B cell (primary cell): ENCODE data around the gene TFCP2. TPM values are rescaled to one million over a fixed set of nuclear protein-coding genes. Genes with fewer than 3 reads are reported as not detected.

Experiments used
- ATAC-seq: fragments of 200-7000 bp; cut with Tn5 transposase; one replicate; pipeline ENCODE4 v1.10.0; 2021; ENCODE audit warnings: low read depth, mild to moderate bottlenecking, moderate number of reproducible peaks, moderate library complexity
- CTCF ChIA-PET: fragments of 350-600 bp; sonication (Branson Sonifier 250); formaldehyde crosslinking; loops from one replicate; lab custom pipeline; 2021; ENCODE audit warnings: antibody characterized with exemption, inconsistent platforms; lab: Charles Lee
- POLR2A ChIA-PET: fragments of 350-600 bp; sonication (Branson Sonifier 250); formaldehyde crosslinking; loops from one replicate; lab custom pipeline; 2021; ENCODE audit warnings: antibody characterized with exemption; lab: Charles Lee
- DNase-seq: peaks from one replicate; pipeline ENCODE4 v3.0.0; 2013
- H2AFZ ChIP-seq: 2 replicates; pipeline ENCODE4 v1.6.1; 2012; ENCODE audit warnings: mild to moderate bottlenecking, low read depth, low read length; ENCODE audit not compliant: insufficient read depth, poor library complexity, severe bottlenecking
- H3K27ac ChIP-seq, 2 donors: 1 replicate in 1 of 2; 2 replicates in 1 of 2; pipeline ENCODE4 v1.5.1; 2012 to 2013; ENCODE audit warnings: low read length in 2 of 2, mild to moderate bottlenecking in 2 of 2, moderate library complexity in 1 of 2
- H3K27me3 ChIP-seq, 4 experiments: fragments of 200-600 bp in 1 of 4; sonication (generic) in 1 of 4; replicated peaks in 1 of 4; 1 replicate in 2 of 4; 2 replicates in 2 of 4; pipeline versions ENCODE4 v1.6.1 to v1.7.0; 2013 to 2016; ENCODE audit warnings: low read length in 3 of 4, mild to moderate bottlenecking in 2 of 4, mixed read lengths in 1 of 4, moderate library complexity in 1 of 4; ENCODE audit not compliant: insufficient read depth in 4 of 4, control insufficient read depth in 3 of 4; ENCODE audit errors: control extremely low read depth in 1 of 4
- H3K36me3 ChIP-seq, 2 experiments: replicated peaks in 1 of 2; 1 replicate in 1 of 2; 2 replicates in 1 of 2; pipeline versions ENCODE4 v1.6.1 to v1.7.1; 2013; ENCODE audit warnings: low read length in 1 of 2; ENCODE audit not compliant: insufficient read depth in 2 of 2, control insufficient read depth in 1 of 2; ENCODE audit errors: control extremely low read depth in 1 of 2, extremely low read depth in 1 of 2
- H3K4me1 ChIP-seq, 2 donors: fragments of 200-600 bp in 1 of 2; sonication (generic) in 1 of 2; 1 replicate in 1 of 2; 2 replicates in 1 of 2; pipeline versions ENCODE4 v1.5.1 to v1.6.1; 2013 to 2017; ENCODE audit warnings: low read length in 2 of 2; ENCODE audit not compliant: control insufficient read depth in 2 of 2, insufficient read depth in 2 of 2
- H3K4me2 ChIP-seq: replicated peaks from 2 replicates; pipeline ENCODE3; 2012; ENCODE audit warnings: mild to moderate bottlenecking, low read depth, low read length; ENCODE audit not compliant: poor library complexity, severe bottlenecking
- H3K4me3 ChIP-seq, 5 experiments: fragments of 200-600 bp in 1 of 5; sonication (generic) in 1 of 5; 1 replicate in 3 of 5; 2 replicates in 2 of 5; pipeline versions ENCODE4 v1.5.1 to v1.7.0; 2011 to 2016; ENCODE audit warnings: low read length in 4 of 5, mild to moderate bottlenecking in 4 of 5, low read depth in 2 of 5, control low read depth in 1 of 5, moderate library complexity in 1 of 5; ENCODE audit not compliant: insufficient read depth in 1 of 5; ENCODE audit errors: control extremely low read depth in 1 of 5, extremely low read depth in 1 of 5
- H3K79me2 ChIP-seq: fragments of 200-600 bp; sonication (generic); one replicate; pipeline ENCODE4 v1.6.0; 2016; ENCODE audit warnings: low read length; ENCODE audit not compliant: control insufficient read depth, insufficient read depth
- H3K9ac ChIP-seq: fragments of 200-600 bp; sonication (generic); 2 replicates; pipeline ENCODE4 v1.6.1; 2017; ENCODE audit warnings: mild to moderate bottlenecking, low read length, moderate library complexity
- H3K9me3 ChIP-seq, 3 donors: one replicate each; pipeline versions ENCODE4 v1.6.1 to v1.7.1; 2013; ENCODE audit warnings: low read length in 2 of 3; ENCODE audit not compliant: control insufficient read depth in 2 of 3, insufficient read depth in 1 of 3; ENCODE audit errors: control extremely low read depth in 1 of 3
- H4K20me1 ChIP-seq: 2 replicates; pipeline ENCODE4 v1.6.0; 2012; ENCODE audit warnings: mild to moderate bottlenecking, low read length; ENCODE audit not compliant: insufficient read depth, control insufficient read depth, poor library complexity, severe bottlenecking
- H3K27ac Mint-ChIP-seq: one replicate; pipeline ENCODE4 v1.8.0; 2021; ENCODE audit warnings: mixed read lengths
- H3K27me3 Mint-ChIP-seq: one replicate; pipeline ENCODE4 v1.8.0; 2021; ENCODE audit warnings: mixed read lengths
- H3K4me1 Mint-ChIP-seq: one replicate; pipeline ENCODE4 v1.8.0; 2021; ENCODE audit warnings: mixed read lengths
- H3K4me3 Mint-ChIP-seq: one replicate; pipeline ENCODE4 v1.8.0; 2021; ENCODE audit warnings: mixed read lengths
- H3K9me3 Mint-ChIP-seq: one replicate; pipeline ENCODE4 v1.8.0; 2022; ENCODE audit warnings: mixed read lengths; ENCODE audit not compliant: insufficient read depth
- EZH2 ChIP-seq: IDR thresholded peaks from 2 replicates; pipeline ENCODE4 v1.6.1; 2012; ENCODE audit warnings: borderline replicate concordance, low read depth, mild to moderate bottlenecking, moderate library complexity, low read length; ENCODE audit not compliant: insufficient read depth, poor library complexity, severe bottlenecking
- WGBS: methylation state at CpG from one replicate; pipeline ENCODE4 v1.1.5; 2013; ENCODE audit warnings: missing lambda C conversion rate; ENCODE audit not compliant: insufficient coverage; 5-methylcytosine and 5-hydroxymethylcytosine counted together
- intact Hi-C: fragments of 100-400 bp; cut with micrococcal nuclease; formaldehyde crosslinking; loops from one replicate; pipeline ENCODE4 v1.10.0; 2022
- polyA plus RNA-seq: library from polyadenylated mRNA; depleted of rRNA; stranded (reverse); fragments of >200 nt; gene quantifications from 2 replicates; pipeline ENCODE4 v1.2.3, GENCODE V29; 2012
- total RNA-seq, 2 donors: library from RNA; stranded (reverse); fragments of 120-200 nt in 1 of 2; gene quantifications; 1 replicate in 1 of 2; 2 replicates in 1 of 2; pipeline versions ENCODE4 v1.2.3 to v1.2.4, GENCODE V29; 2013 to 2022
- TF ChIP-seq, protein P1 (sequence below): fragments of 200-600 bp; IDR thresholded peaks from one replicate; pipeline ENCODE4 v1.8.0; 2022; ENCODE audit warnings: antibody characterized with exemption, mild to moderate bottlenecking

The TFCP2 gene
- total and polyA plus RNA-seq, 2 donors (not counting 1 experiment from before 2014, with no cell fraction given): 12.1 to 38.8 TPM

DNA sequence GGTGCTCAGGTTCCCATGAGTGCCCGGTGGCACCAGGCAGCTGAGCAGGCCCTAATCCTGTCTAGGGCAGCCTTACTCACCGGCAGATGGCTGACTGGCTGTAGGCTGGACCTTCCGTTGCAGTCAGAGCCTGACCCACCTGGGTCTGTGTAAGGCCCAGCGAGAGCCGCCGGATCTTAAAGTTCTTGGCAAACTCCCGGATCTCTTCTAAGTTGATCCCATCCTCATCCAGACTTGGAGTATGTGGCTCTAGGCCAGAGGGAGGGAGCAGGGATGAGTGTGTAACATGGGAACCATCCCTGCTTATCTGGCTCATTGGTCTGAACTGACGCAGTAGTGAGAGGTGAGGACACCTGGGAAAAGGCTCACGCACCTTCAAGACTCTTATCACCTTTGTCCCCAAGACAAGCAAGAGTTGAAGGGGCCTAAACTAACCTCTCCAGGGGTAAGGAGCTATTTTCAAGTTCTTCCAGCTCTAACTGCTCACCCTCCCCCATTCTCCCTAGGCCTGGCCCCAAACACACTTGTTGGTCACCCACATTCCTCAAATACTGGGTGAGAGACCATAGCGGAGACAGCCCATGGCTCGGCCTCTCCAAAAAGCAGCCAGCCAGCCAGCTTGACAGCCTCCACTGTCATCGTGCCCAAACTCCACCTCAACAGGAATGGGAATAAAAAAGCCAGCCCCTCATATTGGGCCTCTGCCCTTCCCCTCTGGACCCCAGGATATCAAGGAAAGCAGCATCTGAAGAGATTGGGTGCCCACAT, 18.8 kb upstream of the TFCP2 start:
- H3K9ac ChIP-seq: no peak overlapping the region
- intact Hi-C loops: no loop called here
- Mint-ChIP-seq H3K27ac (no peak overlapping the region), H3K4me1 (peaks cover 25% of the 10 kb centered on the region), H3K9me3 (no peaks in the 10 kb centered on the region), H3K27me3 (no peaks in the 10 kb centered on the region), H3K4me3 (no peak overlapping the region)
- no peaks in the 10 kb centered on the region for H3K79me2 ChIP-seq
- H3K36me3 ChIP-seq: peaks cover 0 to 16% of the 10 kb centered on the region in 2 experiments
- H3K4me3 ChIP-seq: no peak overlapping the region
- DNase-seq (no peak), ATAC-seq (no peak)
- H3K27ac ChIP-seq: no peak overlapping the region
- no peaks in the 10 kb centered on the region for H3K9me3 ChIP-seq
- WGBS: 93% methylated on average over 11 of the region's 12 CpGs
- no peak overlapping the region for H3K4me2 ChIP-seq
- CTCF ChIA-PET: no interaction called here
- TF ChIP-seq, protein P1, sequence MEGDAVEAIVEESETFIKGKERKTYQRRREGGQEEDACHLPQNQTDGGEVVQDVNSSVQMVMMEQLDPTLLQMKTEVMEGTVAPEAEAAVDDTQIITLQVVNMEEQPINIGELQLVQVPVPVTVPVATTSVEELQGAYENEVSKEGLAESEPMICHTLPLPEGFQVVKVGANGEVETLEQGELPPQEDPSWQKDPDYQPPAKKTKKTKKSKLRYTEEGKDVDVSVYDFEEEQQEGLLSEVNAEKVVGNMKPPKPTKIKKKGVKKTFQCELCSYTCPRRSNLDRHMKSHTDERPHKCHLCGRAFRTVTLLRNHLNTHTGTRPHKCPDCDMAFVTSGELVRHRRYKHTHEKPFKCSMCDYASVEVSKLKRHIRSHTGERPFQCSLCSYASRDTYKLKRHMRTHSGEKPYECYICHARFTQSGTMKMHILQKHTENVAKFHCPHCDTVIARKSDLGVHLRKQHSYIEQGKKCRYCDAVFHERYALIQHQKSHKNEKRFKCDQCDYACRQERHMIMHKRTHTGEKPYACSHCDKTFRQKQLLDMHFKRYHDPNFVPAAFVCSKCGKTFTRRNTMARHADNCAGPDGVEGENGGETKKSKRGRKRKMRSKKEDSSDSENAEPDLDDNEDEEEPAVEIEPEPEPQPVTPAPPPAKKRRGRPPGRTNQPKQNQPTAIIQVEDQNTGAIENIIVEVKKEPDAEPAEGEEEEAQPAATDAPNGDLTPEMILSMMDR: no peak
- TF ChIP-seq EZH2: no peak
- no peaks in the 10 kb centered on the region for H4K20me1 ChIP-seq
- peaks cover 23 to 27% of the 10 kb centered on the region in 2 donors for H3K4me1 ChIP-seq
- H2AFZ ChIP-seq: no peak overlapping the region
- no peaks in the 10 kb centered on the region for H3K27me3 ChIP-seq
- POLR2A ChIA-PET: no interaction called here

DNA sequence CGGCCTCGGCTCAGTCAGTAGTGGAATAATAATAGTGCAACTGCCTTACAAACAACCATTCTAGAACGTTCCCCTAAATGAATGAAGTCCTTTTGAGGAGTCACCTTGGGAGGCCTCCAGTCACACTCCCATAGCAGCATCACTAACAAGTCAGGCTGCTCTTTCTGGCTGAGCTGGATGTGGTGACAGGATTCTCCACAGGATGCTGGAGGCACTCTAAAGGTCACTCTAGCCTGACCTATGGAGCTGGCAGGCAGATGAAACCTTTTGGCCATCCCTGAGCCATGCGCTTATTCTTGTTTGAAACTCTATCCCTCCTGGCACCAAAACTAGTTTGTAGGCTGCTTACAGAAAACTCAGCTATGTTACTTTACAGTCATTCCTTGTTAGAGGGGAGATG, 17.9 kb upstream of the TFCP2 start:
- ChIA-PET POLR2A (no interaction called here), CTCF (no interaction called here)
- Histone ChIP-seq H3K9ac (no peak overlapping the region), H3K9me3 (no peaks in the 10 kb centered on the region), H3K4me3 (no peak overlapping the region), H3K27ac (no peak overlapping the region), H3K36me3 (peaks cover 0 to 16% of the 10 kb centered on the region in 2 experiments), H4K20me1 (no peaks in the 10 kb centered on the region), H3K79me2 (no peaks in the 10 kb centered on the region), H3K27me3 (no peaks in the 10 kb centered on the region), H2AFZ (no peak overlapping the region), H3K4me2 (no peak overlapping the region), H3K4me1 (peaks cover 25 to 32% of the 10 kb centered on the region in 2 donors)
- Mint-ChIP-seq H3K27me3 (no peaks in the 10 kb centered on the region), H3K9me3 (no peaks in the 10 kb centered on the region), H3K27ac (no peak overlapping the region), H3K4me1 (peaks cover 28% of the 10 kb centered on the region), H3K4me3 (no peak overlapping the region)
- no peak for ATAC-seq
- DNase-seq: no peak
- TF ChIP-seq, protein P1: no peak
- no peak for TF ChIP-seq EZH2
- 100% methylated on average over 1 of the region's 4 CpGs for WGBS
- intact Hi-C loops: no loop called here
